ENCODE data around the gene HAUS3.
"Not testable (repeated sequence)": the region's sequence is repeated elsewhere in the genome, so short reads cannot be mapped to it uniquely, and the experiment has no call there.

Gene HAUS3

GRCh38 chr4:2251073-2251794 lies 9.3 kb upstream of the HAUS3 start:
- ATAC-seq (no peak), DNase-seq (peak; percentile 3)

- ATAC-seq (no peak), DNase-seq (peak; percentile 2)
These were observed 8.6 kb upstream of the HAUS3 start for GRCh38 chr4:2250357-2251072.

- ATAC-seq = no peak
- peak; percentile 1 for DNase-seq
These were observed 7.8 kb upstream of the HAUS3 start for GRCh38 chr4:2249526-2250356.

GRCh38 chr4:2248821-2249261 lies 6.9 kb upstream of the HAUS3 start:
- DNase-seq = no peak

GRCh38 chr4:2248044-2248780 lies 6.3 kb upstream of the HAUS3 start:
- ATAC-seq = no peak
- DNase-seq = peak; percentile 2

More at GRCh38 chr4:2248821-2249261, 6.9 kb upstream of the HAUS3 start:
- ATAC-seq = no peak

- ATAC-seq = no peak
- no peak for DNase-seq
These were observed 5.5 kb upstream of the HAUS3 start for GRCh38 chr4:2247128-2248043.

GRCh38 chr4:2246384-2247127 lies 4.6 kb upstream of the HAUS3 start:
- ATAC-seq = no peak
- peak; percentile 2 for DNase-seq

GRCh38 chr4:2245787-2246275 lies 3.9 kb upstream of the HAUS3 start:
- ATAC-seq = no peak
- DNase-seq = no peak

GRCh38 chr4:2245057-2245786 lies 3.3 kb upstream of the HAUS3 start:
- no peak for ATAC-seq
- DNase-seq = no peak

- no peak for DNase-seq
- no peak for ATAC-seq
These were observed 1.9 kb upstream of the HAUS3 start for GRCh38 chr4:2243681-2244380.

GRCh38 chr4:2241003-2241402 lies 918 bp downstream of the HAUS3 start:
- DNase-seq (no peak), ATAC-seq (no peak)

GRCh38 chr4:2236944-2237666 lies 4.8 kb downstream of the HAUS3 start:
- DNase-seq (no peak), ATAC-seq (no peak)

- ATAC-seq (no peak), DNase-seq (no peak)
These were observed 10.8 kb downstream of the HAUS3 start for GRCh38 chr4:2231082-2231481.

- DNase-seq = no peak
These were observed 15.7 kb downstream of the HAUS3 start for GRCh38 chr4:2226261-2226660.

GRCh38 chr4:2222838-2223237 lies 19.1 kb downstream of the HAUS3 start:
- no peak for DNase-seq
- no peak for ATAC-seq

More at GRCh38 chr4:2226261-2226660, 15.7 kb downstream of the HAUS3 start:
- no peak for ATAC-seq

- DNase-seq, ATAC-seq: not testable (repeated sequence)
These were observed 20.5 kb downstream of the HAUS3 start for GRCh38 chr4:2221378-2221777.

GRCh38 chr4:2220016-2220630 lies 21.8 kb downstream of the HAUS3 start:
- DNase-seq = peak; percentile 84
- peak; percentile 86 for ATAC-seq

All from stimulated activated naive CD8-positive, alpha-beta T cell treated with anti-CD3 and anti-CD28 coated beads, Interleukin-15, Interleukin-2, amounts not matched to agents 100 U/mL and 50 U/mL, for 24 hours (primary cell).